Hepatocyte (in vitro differentiated cells): ENCODE measurements around the gene ZDHHC5. TPM values are rescaled to one million over a fixed set of nuclear protein-coding genes. Genes with fewer than 3 reads are reported as not detected.

Experiments
- DNase-seq: peaks from one replicate; pipeline ENCODE4 v3.0.0-alpha.2; 2016; ENCODE audit warnings: low spot score
- H2AFZ ChIP-seq: fragments of 200-600 bp; sonication (generic); 2 replicates; pipeline ENCODE4 v1.6.0; 2016; ENCODE audit warnings: antibody characterized with exemption, mild to moderate bottlenecking
- H3K27ac ChIP-seq: fragments of 200-600 bp; sonication (generic); 2 replicates; pipeline ENCODE4 v1.5.1; 2016; ENCODE audit warnings: mild to moderate bottlenecking
- H3K27me3 ChIP-seq: fragments of 200-600 bp; sonication (generic); 2 replicates; pipeline ENCODE4 v1.6.1; 2016
- H3K36me3 ChIP-seq: fragments of 200-600 bp; sonication (generic); replicated peaks from 2 replicates; pipeline ENCODE4 v1.5.1; 2016; ENCODE audit warnings: low read depth; ENCODE audit not compliant: insufficient read depth
- H3K4me1 ChIP-seq: fragments of 200-600 bp; sonication (generic); 2 replicates; pipeline ENCODE4 v1.5.1; 2016; ENCODE audit warnings: mild to moderate bottlenecking, moderate library complexity; ENCODE audit not compliant: insufficient read depth
- H3K4me2 ChIP-seq: fragments of 200-600 bp; sonication (generic); 2 replicates; pipeline ENCODE4 v1.6.0; 2016
- H3K4me3 ChIP-seq: fragments of 200-600 bp; sonication (generic); 2 replicates; pipeline ENCODE4 v1.5.1; 2016; ENCODE audit warnings: mild to moderate bottlenecking
- H3K79me2 ChIP-seq: fragments of 200-600 bp; sonication (generic); 2 replicates; pipeline ENCODE4 v1.6.0; 2017; ENCODE audit warnings: mild to moderate bottlenecking
- H3K9me2 ChIP-seq: fragments of 200-600 bp; sonication (generic); replicated peaks from 2 replicates; pipeline ENCODE4 v1.6.0; 2017; ENCODE audit warnings: mild to moderate bottlenecking; ENCODE audit not compliant: insufficient read depth
- H3K9me3 ChIP-seq: fragments of 200-600 bp; sonication (generic); 2 replicates; pipeline ENCODE4 v1.5.1; 2016; ENCODE audit warnings: low read depth, mild to moderate bottlenecking
- H4K20me1 ChIP-seq: fragments of 200-600 bp; sonication (generic); 2 replicates; pipeline ENCODE4 v1.6.0; 2016; ENCODE audit warnings: mild to moderate bottlenecking; ENCODE audit not compliant: insufficient read depth, poor library complexity, severe bottlenecking
- CTCF ChIP-seq: fragments of 200-600 bp; sonication (generic); IDR thresholded peaks from 2 replicates; pipeline ENCODE4 v1.5.1; 2016; ENCODE audit warnings: antibody characterized with exemption, mild to moderate bottlenecking; ENCODE audit not compliant: poor library complexity
- EZH2 ChIP-seq: fragments of 200-600 bp; sonication (generic); IDR thresholded peaks from 2 replicates; pipeline ENCODE4 v1.6.1; 2016; ENCODE audit warnings: antibody characterized with exemption, mild to moderate bottlenecking, borderline replicate concordance
- EZH2phosphoT487 ChIP-seq: fragments of 200-600 bp; sonication (generic); IDR thresholded peaks from one replicate; pipeline ENCODE4 v1.6.1; 2018; ENCODE audit warnings: antibody characterized with exemption, mild to moderate bottlenecking, low read depth, moderate library complexity; ENCODE audit not compliant: unreplicated experiment, severe bottlenecking
- WGBS: methylation state at CpG from one replicate; pipeline ENCODE4 v1.1.6; 2016; ENCODE audit warnings: low lambda C conversion rate; ENCODE audit errors: missing lambda C conversion rate; 5-methylcytosine and 5-hydroxymethylcytosine counted together
- polyA plus RNA-seq: library from polyadenylated mRNA; unstranded; fragments of >200 nt; fragmentation: Nextera tagmentation; extraction: Ambion mirVana; gene quantifications from 2 replicates; pipeline ENCODE4 v1.2.1, GENCODE V29; 2016
- total RNA-seq: library from RNA; depleted of rRNA; stranded (reverse); fragments of >200 nt; gene quantifications from 2 replicates; pipeline ENCODE4 v1.2.3, GENCODE V29; 2014

Gene ZDHHC5
- total and polyA plus RNA-seq, 2 experiments from 2014 or later: 41.3 to 42.3 TPM

DNA sequence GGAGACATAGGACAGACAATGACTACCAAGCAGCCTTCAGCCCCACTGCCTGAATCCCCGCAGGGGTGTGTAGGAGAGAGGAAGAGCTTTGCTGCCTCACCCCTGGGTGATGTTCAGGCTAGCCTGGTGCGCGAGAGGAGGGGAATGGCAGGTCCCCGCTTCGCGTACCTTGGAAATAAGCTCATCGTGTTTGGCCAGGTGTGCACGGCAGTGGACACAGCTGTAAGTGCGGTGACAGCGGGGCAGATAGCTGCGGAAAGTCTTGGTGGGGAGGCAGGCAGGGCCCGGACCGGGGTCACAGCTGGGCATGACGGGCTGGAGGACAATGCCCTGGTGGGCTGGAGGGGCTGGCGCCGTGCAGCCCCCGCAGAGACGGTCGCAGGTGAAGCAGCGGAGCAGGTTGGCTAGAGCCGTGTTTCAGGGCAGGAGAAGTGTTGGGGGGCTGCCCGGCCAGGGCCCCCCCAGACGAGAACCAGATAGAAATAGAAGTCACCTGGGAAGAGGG is 21.1 kb upstream of the ZDHHC5 start:
- H3K4me1 ChIP-seq: peaks cover 53% of the 10 kb centered on the region
- peak; percentile 34 for DNase-seq
- no peak overlapping the region for H2AFZ ChIP-seq

DNA sequence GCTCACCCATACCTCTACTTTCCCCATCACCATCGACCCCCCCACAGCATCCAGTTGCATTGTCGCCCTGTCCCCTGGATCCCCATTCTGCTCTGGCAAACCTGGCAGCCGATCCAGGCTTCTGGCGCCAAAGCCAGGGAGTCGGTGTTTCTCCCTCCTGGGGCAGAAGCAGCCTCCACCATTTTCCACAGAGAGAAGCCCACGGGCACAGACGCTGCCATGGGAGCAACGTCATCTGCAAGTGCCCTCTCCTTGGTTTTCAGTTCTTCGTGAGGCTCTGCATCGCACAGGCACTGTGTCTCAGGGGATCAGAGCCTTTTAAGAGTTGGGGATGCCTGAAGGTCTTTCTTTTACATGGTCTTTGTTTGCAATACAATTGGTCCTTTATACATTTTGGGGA is 20.5 kb upstream of the ZDHHC5 start:
- Histone ChIP-seq H3K9me2 (no peaks in the 10 kb centered on the region), H3K4me1 (peaks cover 53% of the 10 kb centered on the region), H3K4me2 (peak overlapping the region; percentile 81), H3K36me3 (no peaks in the 10 kb centered on the region), H2AFZ (no peak overlapping the region), H3K27ac (no peak overlapping the region), H3K79me2 (no peaks in the 10 kb centered on the region), H4K20me1 (no peaks in the 10 kb centered on the region), H3K4me3 (no peak overlapping the region), H3K9me3 (no peaks in the 10 kb centered on the region), H3K27me3 (peaks cover 15% of the 10 kb centered on the region)
- no peak for TF ChIP-seq CTCF
- TF ChIP-seq EZH2phosphoT487: no peak
- no peak for TF ChIP-seq EZH2
- WGBS: 2% methylated on average over 10 of the region's 10 CpGs
- no peak for DNase-seq

More for the DNA sequence above, 21.1 kb upstream of the ZDHHC5 start:
- Histone ChIP-seq H4K20me1 (peaks cover 3% of the 10 kb centered on the region), H3K9me2 (no peaks in the 10 kb centered on the region), H3K79me2 (peaks cover 1% of the 10 kb centered on the region), H3K9me3 (no peaks in the 10 kb centered on the region), H3K4me3 (no peak overlapping the region), H3K27me3 (peaks cover 15% of the 10 kb centered on the region), H3K36me3 (no peaks in the 10 kb centered on the region), H3K4me2 (peak overlapping the region; percentile 81), H3K27ac (no peak overlapping the region)
- no peak for TF ChIP-seq EZH2
- no peak for TF ChIP-seq EZH2phosphoT487
- 5% methylated on average over 22 of the region's 23 CpGs for WGBS

- DNase-seq: peak; percentile 43
- H3K4me1 ChIP-seq: peaks cover 53% of the 10 kb centered on the region
- H3K9me2 ChIP-seq: no peaks in the 10 kb centered on the region
- peak overlapping the region; percentile 1 for H3K4me3 ChIP-seq
- no peak overlapping the region for H3K27ac ChIP-seq
- no peaks in the 10 kb centered on the region for H3K36me3 ChIP-seq
- H3K27me3 ChIP-seq: peaks cover 15% of the 10 kb centered on the region
- peak overlapping the region; percentile 81 for H3K4me2 ChIP-seq
- TF ChIP-seq EZH2phosphoT487: no peak
- no peak for TF ChIP-seq EZH2
- TF ChIP-seq CTCF: no peak
- 6% methylated on average over 13 of the region's 13 CpGs for WGBS
- no peak overlapping the region for H2AFZ ChIP-seq
- H3K9me3 ChIP-seq: no peaks in the 10 kb centered on the region
- no peaks in the 10 kb centered on the region for H3K79me2 ChIP-seq
- H4K20me1 ChIP-seq: no peaks in the 10 kb centered on the region
Measured at GRCh38 chr11:57647960-57648800, 19.7 kb upstream of the ZDHHC5 start.
